ENCODE results near the gene SIRT7.

SIRT7 gene

DNA sequence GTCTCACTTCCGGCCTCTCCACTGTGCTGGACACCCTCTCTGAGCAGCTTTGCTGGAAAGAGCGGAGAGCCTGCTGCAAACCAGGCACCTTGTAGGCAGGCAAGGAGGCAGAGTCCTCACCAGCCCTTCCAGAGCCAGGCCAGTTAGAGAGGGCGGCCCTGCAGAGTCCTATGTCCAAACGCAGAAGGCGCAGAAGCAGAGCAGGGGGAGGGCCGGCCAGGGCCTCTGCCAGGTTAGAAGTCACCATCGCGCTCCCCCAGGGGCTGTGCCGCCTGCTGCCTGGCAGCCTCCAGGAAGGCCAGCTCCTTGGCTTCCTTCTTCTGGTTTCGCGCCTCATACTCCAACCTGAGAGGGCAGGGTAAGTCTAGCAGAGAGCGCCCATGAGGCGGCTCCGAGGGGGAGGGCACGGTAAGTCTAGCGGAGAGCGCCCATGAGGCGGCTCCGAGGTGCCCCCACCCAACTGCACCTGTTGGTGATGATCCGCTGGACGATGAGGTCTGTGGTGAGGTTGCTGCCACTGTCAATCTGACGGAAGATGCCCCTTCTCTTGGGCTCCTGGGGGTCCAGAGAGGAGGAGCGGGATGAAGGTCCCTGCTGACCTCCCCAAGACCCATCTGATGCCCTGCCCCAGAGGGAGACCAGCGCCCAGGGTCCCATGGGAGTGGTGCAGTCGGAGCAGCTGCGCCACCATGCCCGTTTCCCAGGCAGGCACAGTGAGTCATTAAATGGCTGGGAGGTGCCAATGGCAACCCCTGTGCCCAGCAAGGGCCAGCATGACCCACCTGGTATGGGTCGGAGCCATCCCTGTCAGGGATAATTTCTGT is 13.2 kb downstream of the SIRT7 start:
- DNase-seq = no peak

GRCh38 chr17:81903896-81904599 is 13.9 kb downstream of the SIRT7 start:
- no peak for DNase-seq

DNA sequence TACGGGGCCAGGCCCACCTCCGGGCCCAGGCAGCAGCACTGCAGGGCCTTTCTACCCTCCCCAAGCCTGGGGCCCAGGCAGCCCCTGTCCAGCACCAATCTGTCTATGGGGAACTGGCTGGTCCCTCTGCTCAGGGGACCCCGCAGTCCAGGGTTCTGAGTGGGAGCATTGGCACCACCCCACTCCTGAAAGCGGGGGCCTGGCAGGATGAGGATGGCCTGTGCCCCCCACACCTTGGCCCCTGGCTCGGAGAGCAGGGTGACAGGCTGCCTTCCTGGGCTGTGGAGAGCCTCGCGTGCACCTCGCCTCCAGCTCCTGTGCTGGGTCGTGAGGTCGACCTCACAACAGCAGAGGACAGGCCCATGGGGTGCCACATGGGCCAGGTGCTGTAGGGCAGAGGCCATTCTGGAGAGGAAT is 14.6 kb downstream of the SIRT7 start:
- no peak for DNase-seq

- DNase-seq = no peak
Observed at GRCh38 chr17:81902653-81903414, 15.1 kb downstream of the SIRT7 start.

DNA sequence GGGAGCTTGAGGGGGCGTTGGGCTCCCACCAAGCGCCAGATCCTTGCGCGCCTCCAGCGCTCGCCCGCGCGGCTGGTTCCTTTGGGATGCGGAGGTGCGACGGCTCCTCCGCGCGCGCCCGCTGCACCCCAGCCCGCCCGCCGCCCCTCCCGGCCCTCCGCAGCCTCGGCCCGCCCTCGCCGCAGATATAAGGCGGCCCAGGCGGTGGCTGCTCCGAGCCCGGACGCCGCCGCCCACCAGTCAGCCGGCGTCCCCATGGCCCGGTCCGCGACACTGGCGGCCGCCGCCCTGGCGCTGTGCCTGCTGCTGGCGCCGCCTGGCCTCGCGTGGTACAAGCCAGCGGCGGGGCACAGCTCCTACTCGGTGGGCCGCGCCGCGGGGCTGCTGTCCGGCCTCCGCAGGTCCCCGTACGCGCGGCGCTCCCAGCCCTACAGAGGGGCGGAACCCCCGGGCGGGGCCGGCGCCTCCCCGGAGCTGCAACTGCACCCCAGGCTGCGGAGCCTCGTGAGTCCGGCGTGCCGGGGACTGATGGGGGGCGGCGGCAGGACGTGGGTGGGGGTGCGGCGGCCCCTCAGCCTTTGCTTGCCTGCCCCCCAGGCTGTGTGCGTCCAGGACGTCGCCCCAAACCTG is 15.8 kb downstream of the SIRT7 start, which contains the start of gene NPB:
Gene NPB (plus strand): TSS at position 216 of the 630 bp plus-strand sequence. CDS start 40 bp downstream, at position 256.
- DNase-seq = no peak

DNA sequence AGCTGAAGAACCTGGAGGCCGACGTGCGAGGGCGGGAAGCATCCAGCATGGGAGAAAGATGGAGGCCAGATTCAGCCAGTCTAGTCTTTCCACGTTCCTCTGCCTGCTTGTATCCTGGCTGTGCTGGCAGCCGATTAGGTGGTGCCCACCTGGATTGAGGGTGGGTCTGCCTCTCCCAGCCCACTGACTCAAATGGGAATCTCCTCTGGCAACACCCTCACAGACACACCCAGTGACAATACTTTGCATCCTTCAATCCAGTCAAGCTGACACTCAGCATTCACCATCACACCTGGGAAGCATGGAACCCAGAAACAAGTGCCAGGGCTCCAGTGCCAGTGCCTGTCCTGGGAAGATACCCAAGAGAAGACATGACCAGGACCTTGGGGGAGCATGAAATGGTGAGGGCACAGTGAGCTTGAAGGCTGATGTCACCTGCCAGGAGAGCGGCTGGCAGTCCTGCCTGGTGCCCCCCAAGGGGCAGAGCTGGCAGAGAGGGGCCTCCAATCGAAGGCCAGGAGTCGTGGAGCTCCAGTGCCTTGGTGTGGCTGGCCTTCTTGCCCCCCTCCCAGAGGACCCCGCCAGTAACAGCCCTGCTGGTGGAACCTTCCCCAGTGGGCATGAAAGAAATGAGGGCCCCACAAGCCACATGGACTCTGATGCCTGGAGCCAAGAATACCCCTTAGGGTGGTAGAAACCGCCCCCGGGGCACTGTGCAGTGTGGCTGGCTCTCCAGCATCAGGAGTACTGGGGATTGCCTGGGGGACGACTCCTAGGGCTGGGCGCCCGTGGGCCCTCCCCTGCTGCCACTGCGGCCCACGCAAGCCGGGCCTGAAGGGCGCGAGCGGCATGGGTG is 16.6 kb downstream of the SIRT7 start:
- no peak for DNase-seq

DNA sequence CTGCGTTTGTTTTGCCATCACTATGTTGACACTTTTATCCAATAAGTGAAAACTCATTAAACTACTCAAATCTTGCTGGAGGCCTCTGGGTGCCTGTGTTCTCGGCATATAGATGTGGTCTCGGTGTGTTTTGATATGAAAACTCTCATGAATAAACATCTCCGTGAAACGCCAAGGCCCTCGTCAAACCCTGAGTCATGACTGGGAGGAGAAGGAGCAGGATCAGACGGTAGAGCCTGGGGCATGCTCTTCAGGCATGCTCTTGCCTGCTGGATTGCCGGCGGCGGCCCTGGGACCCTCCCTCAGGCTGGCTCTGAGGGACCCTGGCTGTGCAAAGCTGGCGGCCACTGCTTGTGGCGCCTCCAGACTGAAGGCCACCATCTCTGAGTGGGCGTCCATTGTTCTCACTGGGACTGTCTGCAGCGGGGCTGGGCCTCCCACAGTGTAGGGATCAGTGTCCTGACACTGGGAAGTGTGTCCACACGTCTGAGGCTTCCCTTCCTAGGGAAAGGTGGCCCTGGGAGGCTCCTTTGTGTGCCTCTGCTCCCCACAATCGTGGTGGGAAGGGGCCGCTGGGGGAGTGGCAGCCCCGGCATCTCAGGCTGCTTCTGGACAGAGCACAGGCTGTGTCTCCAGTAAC is 17.7 kb downstream of the SIRT7 start:
- no peak for DNase-seq

DNA sequence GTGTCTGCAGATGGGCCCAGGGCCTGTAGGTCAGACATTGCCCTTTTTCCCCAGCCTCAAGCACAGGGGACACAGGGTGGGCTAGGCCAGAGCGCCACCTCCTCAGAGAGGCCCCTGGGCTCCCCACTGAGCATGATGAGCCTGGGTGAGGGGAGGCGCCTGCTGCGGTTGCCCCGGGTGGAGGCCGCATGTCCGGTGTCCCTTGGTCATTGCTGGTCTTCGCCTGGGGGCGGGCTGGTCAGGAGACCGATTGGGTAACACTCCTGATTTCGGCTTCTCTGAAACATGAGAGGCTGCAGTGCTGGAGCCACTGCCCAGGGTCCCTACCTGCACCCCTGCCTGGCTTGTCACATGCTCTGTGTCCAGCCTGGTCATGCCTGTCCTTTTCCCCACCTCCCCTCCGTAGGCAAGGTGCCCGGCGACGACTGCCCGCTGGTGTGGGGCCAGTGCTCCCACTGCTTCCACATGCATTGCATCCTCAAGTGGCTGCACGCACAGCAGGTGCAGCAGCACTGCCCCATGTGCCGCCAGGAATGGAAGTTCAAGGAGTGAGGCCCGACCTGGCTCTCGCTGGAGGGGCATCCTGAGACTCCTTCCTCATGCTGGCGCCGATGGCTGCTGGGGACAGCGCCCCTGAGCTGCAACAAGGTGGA is 18.3 kb downstream of the SIRT7 start:
- DNase-seq = no peak

DNA sequence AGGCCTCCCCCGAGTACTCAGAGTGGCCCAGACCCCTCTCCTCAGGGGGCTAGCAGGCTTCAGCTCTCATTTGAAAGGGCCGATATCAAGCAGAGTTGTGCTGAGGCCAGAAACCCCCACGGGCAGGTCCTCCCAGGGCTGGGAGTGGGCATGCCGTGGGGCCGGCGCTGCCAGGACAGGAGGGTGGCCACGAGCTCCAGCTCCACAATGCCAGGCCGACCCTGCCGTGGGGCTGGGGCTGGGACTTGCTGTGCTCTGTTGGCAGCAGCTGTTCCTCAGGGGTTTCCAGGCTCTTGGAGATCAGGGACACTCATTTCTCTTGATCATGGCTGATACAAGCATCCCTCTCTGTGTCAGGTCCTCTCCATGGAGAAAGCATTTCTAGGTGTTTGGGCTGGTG is 19.1 kb downstream of the SIRT7 start:
- no peak for DNase-seq

GRCh38 chr17:81898029-81898866 is 19.7 kb downstream of the SIRT7 start:
- DNase-seq = no peak

DNA sequence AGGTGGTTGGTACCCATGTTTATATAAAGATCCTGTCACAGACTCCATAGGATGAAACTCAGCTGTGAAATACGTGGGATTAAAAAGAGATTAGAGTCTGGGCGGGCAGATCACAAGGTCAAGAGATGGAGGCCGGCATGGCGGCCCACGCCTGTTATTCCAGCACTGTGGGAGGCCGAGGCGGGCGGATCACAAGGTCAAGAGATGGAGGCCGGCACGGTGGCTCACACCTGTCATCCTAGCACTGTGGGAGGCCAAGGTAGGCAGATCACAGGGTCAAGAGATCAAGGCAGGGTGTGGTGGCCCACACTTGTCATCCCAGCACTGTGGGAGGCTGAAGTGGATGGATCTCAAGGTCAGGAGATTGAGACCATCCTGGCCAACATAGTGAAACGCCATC is 22.6 kb downstream of the SIRT7 start:
- no peak for DNase-seq

DNA sequence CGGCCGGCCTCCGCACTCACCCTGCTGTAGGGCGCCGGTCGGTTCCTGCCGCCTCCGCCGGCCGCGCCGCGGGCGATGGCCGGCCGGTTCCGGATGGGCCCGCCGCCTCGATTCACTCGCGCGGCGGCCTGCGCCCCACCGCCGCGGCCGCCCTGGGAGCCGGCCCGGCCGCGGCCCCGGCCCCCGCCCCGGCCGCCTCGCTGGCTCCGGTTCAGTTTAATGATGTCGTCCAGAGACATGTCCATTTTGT is 26.7 kb downstream of the SIRT7 start:
- no peak for DNase-seq

GRCh38 chr17:81890447-81891302 is 27.3 kb downstream of the SIRT7 start:
- DNase-seq = no peak

GRCh38 chr17:81889602-81890001 is 28.4 kb downstream of the SIRT7 start:
- no peak for DNase-seq

DNA sequence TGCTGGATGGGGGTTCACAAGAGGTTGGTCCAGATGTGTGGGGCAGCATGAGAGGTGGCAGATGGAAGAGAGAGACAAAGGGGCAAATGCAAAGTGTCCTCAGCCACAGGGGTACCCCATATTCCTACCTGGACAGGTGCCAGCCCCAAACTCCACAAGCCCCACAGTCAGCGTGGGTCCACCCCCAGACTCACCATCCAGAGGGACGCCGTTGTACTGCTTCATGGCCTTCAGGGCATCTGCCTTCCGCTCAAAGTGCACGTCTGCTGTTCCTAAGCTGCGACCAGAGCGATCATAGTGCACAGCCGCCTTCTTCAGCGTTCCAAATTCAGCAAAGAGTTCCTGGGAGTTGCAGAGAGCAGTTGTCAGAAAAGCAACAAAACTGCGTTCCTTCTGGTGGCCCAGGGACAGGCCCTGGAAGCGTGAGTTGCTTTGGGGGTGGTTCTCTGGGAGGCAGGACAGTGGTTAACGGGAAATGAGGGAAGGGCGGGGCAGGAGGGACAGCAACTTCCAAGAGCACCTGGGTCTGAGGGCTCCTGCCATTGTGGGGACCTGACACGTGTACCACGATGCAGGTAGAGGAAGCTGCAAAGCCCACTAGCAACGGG is 28.9 kb downstream of the SIRT7 start:
- no peak for DNase-seq

GRCh38 chr17:81888105-81888987 is 29.6 kb downstream of the SIRT7 start:
- DNase-seq = no peak

- DNase-seq = no peak
Observed at GRCh38 chr17:81885869-81886548, 32.0 kb downstream of the SIRT7 start.
